Activated naive CD4-positive, alpha-beta T cell treated with anti-CD3 and anti-CD28 coated beads, Interleukin-2, amount 50 U/mL, for 24 hours (primary cell): ENCODE measurements around the gene DHRS4L2.
"Not testable (repeated sequence)": the region's sequence is repeated elsewhere in the genome, so short reads cannot be mapped to it uniquely, and the experiment has no call there.

Experiments
- H3K27ac Mint-ChIP-seq: one replicate; pipeline ENCODE4 v1.8.0; 2021; ENCODE audit warnings: mild to moderate bottlenecking, mixed read lengths
- H3K27me3 Mint-ChIP-seq: one replicate; pipeline ENCODE4 v1.8.0; 2021; ENCODE audit warnings: mixed read lengths
- H3K36me3 Mint-ChIP-seq: one replicate; pipeline ENCODE4 v1.8.0; 2021; ENCODE audit warnings: mixed read lengths
- H3K4me1 Mint-ChIP-seq: one replicate; pipeline ENCODE4 v1.8.0; 2021; ENCODE audit warnings: mixed read lengths
- H3K4me3 Mint-ChIP-seq: one replicate; pipeline ENCODE4 v1.8.0; 2021; ENCODE audit warnings: mild to moderate bottlenecking, mixed read lengths
- H3K9me3 Mint-ChIP-seq: one replicate; pipeline ENCODE4 v1.8.0; 2021; ENCODE audit warnings: mixed read lengths

DHRS4L2 gene

GRCh38 chr14:23960899-23961298 lies 27.8 kb upstream of the DHRS4L2 start:
- H3K27me3 Mint-ChIP-seq, H3K4me1 Mint-ChIP-seq, H3K9me3 Mint-ChIP-seq, H3K4me3 Mint-ChIP-seq, H3K27ac Mint-ChIP-seq, H3K36me3 Mint-ChIP-seq: not testable (repeated sequence)

GRCh38 chr14:23961704-23962103 lies 27.0 kb upstream of the DHRS4L2 start:
- not testable (repeated sequence) for H3K9me3 Mint-ChIP-seq, H3K27me3 Mint-ChIP-seq, H3K4me3 Mint-ChIP-seq, H3K36me3 Mint-ChIP-seq, H3K4me1 Mint-ChIP-seq, H3K27ac Mint-ChIP-seq

- H3K4me1 Mint-ChIP-seq, H3K9me3 Mint-ChIP-seq, H3K4me3 Mint-ChIP-seq, H3K27ac Mint-ChIP-seq, H3K27me3 Mint-ChIP-seq, H3K36me3 Mint-ChIP-seq: not testable (repeated sequence)
Observed at GRCh38 chr14:23969130-23969480, 19.6 kb upstream of the DHRS4L2 start.

DNA sequence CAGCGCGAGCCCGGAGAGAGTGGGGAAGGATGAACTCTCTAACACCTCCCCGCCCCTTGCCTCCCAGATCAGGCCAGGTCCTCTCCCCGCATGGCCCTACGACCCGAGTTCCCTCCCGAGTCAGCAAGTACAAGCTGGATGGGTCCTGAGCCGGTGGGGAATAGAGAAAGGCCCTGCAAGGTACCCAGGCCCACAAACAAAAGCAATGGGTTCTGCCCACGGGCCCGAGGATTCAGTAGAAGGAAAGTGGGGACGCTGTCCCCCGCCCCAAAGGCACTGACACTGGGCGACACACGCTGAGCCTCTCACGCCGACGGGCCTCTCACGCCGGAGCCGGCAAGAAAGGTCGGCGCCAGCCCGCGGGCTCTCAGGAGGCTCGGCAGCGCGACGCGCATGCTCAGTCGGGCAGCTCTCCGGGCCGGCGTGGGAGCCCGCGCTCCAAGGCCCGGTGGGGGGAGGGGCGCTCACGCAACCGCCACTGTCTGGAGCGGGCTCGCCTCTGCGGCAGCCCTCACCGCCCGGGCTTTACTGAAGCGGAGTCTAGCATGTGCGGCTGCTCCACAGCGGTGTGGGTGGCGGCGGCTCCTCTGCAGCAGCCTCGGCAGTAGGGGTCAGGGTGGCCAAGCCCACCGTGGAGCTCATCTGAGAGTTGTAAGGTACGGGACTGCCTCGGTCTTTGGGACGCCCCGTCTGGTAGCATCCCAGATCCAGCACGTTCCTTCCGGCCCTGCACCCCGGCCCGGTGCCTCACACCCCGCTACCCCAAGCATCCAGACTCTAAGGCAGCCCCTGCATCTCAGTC lies 19.0 kb upstream of the DHRS4L2 start:
- H3K9me3 Mint-ChIP-seq, H3K4me1 Mint-ChIP-seq, H3K27me3 Mint-ChIP-seq, H3K36me3 Mint-ChIP-seq, H3K27ac Mint-ChIP-seq: not testable (repeated sequence)
- H3K4me3 Mint-ChIP-seq = peak overlapping the region; percentile 47

DNA sequence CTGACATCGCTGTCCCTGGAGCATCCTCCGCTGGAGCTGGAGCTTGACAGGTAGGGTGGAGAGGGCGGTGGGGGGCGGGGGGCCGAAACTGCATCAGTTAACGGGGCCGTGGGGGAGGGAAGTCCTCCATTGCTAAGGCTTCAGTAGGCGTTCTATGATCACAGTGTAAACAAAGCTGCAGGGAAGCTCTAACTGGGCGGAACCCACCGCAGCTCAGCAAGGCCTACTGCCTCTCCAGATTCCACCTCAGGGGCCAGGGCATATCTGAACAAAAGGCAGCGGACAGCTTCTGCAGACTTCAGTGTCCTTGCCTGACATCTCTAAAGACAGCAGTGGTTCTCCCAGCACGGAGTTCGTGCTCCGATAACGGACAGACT lies 18.5 kb upstream of the DHRS4L2 start:
- not testable (repeated sequence) for H3K27ac Mint-ChIP-seq, H3K27me3 Mint-ChIP-seq, H3K4me1 Mint-ChIP-seq, H3K36me3 Mint-ChIP-seq, H3K9me3 Mint-ChIP-seq, H3K4me3 Mint-ChIP-seq

GRCh38 chr14:23973178-23973577 lies 15.6 kb upstream of the DHRS4L2 start:
- not testable (repeated sequence) for H3K4me3 Mint-ChIP-seq, H3K36me3 Mint-ChIP-seq, H3K27ac Mint-ChIP-seq, H3K9me3 Mint-ChIP-seq, H3K4me1 Mint-ChIP-seq, H3K27me3 Mint-ChIP-seq

DNA sequence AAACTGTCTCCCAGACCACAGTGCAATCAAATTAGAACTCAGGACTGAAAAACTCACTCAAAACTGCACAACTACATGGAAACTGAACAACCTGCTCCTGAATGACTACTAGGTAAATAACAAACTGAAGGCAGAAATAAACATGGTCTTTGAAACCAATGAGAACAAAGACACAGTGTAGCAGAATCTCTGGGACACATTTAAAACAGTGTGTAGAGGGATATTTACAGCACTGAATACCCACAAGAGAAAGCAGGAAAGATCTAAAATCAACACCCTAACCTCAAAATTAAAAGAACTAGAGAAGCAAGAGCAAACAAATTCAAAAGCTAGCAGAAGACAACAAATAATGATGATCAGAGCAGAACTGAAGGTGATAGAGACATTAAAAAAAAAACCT lies 14.7 kb upstream of the DHRS4L2 start:
- not testable (repeated sequence) for H3K27me3 Mint-ChIP-seq, H3K27ac Mint-ChIP-seq, H3K4me1 Mint-ChIP-seq, H3K9me3 Mint-ChIP-seq, H3K4me3 Mint-ChIP-seq, H3K36me3 Mint-ChIP-seq

DNA sequence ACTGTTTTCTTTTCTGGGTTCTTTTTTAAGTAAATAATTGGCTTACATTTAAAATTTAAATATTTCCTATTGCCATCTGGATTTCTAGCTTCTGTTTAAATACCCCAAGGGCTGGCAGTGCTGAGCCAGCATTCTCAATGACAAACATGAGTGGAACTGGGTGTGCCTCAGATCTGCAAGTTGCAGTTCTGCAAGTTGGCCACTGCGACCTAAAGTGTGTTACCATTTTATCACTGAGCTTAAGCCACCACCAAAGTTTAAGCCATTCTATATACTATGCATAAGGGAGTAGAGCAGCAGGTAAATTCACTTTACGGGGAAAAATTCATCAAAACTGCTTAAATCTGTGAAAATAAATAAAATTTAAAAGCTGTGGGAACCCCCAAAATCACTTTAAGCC lies 11.5 kb upstream of the DHRS4L2 start:
- not testable (repeated sequence) for H3K36me3 Mint-ChIP-seq, H3K9me3 Mint-ChIP-seq, H3K27ac Mint-ChIP-seq

DNA sequence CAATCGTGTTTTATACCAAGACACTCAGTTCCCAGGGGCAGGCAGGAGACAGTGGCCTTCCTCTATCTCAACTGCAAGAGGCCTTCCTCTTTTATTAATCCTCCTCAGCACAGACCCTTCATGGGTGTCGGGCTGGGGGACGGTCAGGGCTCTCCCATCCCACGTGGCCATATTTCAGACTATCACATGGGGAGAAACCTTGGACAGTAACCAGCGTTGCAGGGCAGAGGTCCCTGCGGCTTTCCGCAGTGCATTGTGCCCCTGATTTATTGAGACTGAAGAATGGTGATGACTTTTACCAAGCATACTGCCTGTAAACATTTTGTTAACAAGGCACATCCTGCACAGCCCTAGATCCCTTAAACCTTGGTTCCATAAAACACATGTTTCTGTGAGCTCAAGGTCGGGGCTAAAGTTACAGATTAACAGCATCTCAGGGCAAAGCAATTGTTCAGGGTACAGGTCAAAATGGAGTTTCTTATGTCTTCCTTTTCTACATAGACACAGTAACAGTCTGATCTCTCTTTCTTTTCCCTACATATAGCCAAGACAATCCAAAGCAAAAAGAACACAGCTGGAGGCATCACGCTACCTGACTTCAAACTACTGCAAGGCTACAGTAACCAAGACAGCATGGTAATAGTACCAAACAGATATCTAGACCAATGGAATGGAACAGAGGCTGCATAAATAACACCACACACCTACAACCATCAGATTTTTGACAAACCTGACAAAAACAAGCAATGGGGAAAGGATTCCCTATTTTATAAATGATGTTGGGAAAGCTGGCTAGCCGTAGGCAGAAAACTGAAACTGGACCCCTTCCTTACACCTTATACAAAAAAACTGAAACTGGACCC lies 6.5 kb upstream of the DHRS4L2 start:
- H3K9me3 Mint-ChIP-seq, H3K27me3 Mint-ChIP-seq, H3K27ac Mint-ChIP-seq, H3K4me1 Mint-ChIP-seq, H3K4me3 Mint-ChIP-seq, H3K36me3 Mint-ChIP-seq: not testable (repeated sequence)

More for the DNA sequence above, 11.5 kb upstream of the DHRS4L2 start:
- not testable (repeated sequence) for H3K27me3 Mint-ChIP-seq, H3K4me1 Mint-ChIP-seq, H3K4me3 Mint-ChIP-seq

- H3K4me3 Mint-ChIP-seq = no peak overlapping the region
- H3K9me3 Mint-ChIP-seq = no peaks in the 10 kb centered on the region
- H3K4me1 Mint-ChIP-seq = peaks cover 26% of the 10 kb centered on the region
- H3K36me3 Mint-ChIP-seq = peaks cover 5% of the 10 kb centered on the region
- no peaks in the 10 kb centered on the region for H3K27me3 Mint-ChIP-seq
- H3K27ac Mint-ChIP-seq = no peak overlapping the region
Observed at GRCh38 chr14:23984891-23985602, 3.7 kb upstream of the DHRS4L2 start.

DNA sequence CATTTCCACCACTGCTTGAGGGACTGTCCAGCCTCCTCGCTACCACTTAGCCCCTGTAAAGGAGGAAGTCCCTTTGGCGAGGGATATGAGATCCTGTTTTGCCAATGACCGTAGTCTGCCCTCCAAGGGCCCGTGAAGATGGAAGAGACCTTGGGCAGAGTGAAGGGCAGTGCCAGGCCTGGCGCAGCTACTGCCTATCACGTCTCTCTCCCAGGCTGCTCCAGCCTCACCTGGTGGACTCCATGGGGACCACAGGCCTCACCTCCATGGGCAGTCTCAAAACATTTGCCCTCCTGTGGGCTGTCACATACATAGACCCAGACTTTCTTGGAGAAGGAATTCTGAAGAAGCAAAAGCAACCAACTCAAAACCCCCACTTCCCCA lies 514 bp upstream of the DHRS4L2 start:
- H3K9me3 Mint-ChIP-seq, H3K36me3 Mint-ChIP-seq, H3K27me3 Mint-ChIP-seq, H3K27ac Mint-ChIP-seq: not testable (repeated sequence)
- H3K4me1 Mint-ChIP-seq = peaks cover 26% of the 10 kb centered on the region
- H3K4me3 Mint-ChIP-seq = peak overlapping the region; percentile 82

DNA sequence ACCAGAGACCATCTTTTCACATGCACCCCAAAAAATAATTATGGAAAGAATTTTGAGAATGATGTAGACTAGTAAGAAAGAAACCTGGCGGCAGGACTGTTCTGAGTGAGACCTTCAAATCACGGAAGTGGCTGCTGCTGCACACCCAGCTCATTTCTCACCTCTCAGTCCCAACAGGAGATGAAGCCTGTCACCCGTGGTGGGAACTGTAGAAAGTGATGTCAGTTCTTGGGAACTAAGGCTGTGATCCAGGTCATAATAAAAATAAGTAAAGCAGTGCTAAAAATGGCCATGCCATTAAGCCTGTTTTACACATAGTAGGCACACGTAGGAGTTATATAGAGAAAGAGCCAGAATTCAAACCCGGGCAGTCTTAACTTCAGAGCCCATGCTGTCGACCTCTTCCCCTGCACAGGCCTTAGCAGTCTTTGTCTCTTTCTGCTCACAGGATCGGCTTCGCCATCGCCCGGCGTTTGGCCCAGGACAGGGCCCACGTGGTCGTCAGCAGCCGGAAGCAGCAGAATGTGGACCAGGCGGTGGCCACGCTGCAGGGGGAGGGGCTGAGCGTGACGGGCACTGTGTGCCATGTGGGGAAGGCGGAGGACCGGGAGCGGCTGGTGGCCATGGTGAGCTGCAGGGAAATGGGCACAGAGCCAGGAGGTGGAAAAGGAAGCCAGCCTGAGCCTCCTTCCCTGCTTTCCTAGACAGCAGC lies 1.2 kb downstream of the DHRS4L2 start:
- H3K36me3 Mint-ChIP-seq, H3K9me3 Mint-ChIP-seq, H3K27me3 Mint-ChIP-seq: not testable (repeated sequence)
- H3K27ac Mint-ChIP-seq = peak overlapping the region; percentile 79
- H3K4me1 Mint-ChIP-seq = peaks cover 26% of the 10 kb centered on the region
- H3K4me3 Mint-ChIP-seq = peak overlapping the region; percentile 82

DNA sequence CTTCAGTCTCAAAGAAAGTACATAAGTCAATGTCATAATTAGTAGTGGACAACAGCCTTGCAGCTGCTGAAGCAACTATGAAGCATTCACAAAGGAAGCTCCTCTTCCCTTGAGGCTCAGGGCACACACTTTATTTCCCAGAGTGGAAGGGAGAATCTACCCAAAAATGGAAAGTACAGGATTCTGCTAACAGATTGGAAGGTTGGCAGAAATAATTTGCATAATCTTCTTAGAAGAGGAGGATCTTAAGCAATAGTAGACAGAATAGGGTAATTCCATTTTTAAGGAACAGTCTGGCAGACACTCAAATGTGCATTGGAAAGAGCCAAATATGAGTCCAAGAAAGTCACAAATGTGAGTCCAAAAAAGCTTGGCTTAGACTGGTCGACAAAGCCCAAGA lies 2.2 kb downstream of the DHRS4L2 start:
- not testable (repeated sequence) for H3K36me3 Mint-ChIP-seq, H3K4me3 Mint-ChIP-seq, H3K9me3 Mint-ChIP-seq, H3K27me3 Mint-ChIP-seq, H3K27ac Mint-ChIP-seq
- peaks cover 26% of the 10 kb centered on the region for H3K4me1 Mint-ChIP-seq

- peaks cover 17% of the 10 kb centered on the region for H3K4me1 Mint-ChIP-seq
- H3K36me3 Mint-ChIP-seq, H3K9me3 Mint-ChIP-seq, H3K27me3 Mint-ChIP-seq, H3K27ac Mint-ChIP-seq, H3K4me3 Mint-ChIP-seq: not testable (repeated sequence)
Observed at GRCh38 chr14:23993042-23993441, 4.3 kb downstream of the DHRS4L2 start.

DNA sequence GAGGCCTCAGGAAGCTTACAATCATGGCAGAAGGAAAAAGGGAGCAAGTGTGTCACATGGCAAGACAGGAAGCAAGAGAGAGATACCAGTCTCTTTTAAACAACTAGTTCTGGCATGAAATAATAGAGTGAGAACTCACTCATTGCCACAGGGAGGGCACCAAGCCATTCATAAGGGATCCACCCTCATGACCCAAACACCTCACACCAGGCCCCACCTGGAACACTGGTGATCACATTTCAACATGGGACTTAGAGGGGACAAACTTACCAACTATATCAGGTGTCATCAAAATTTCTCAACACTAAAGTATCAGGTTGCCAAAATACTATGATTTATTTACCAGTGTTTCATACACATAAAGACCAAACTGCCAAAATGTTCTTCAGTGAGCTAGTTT lies 7.3 kb downstream of the DHRS4L2 start:
- not testable (repeated sequence) for H3K9me3 Mint-ChIP-seq, H3K36me3 Mint-ChIP-seq, H3K4me1 Mint-ChIP-seq

GRCh38 chr14:23996825-23997224 lies 8.1 kb downstream of the DHRS4L2 start:
- H3K27ac Mint-ChIP-seq, H3K36me3 Mint-ChIP-seq, H3K4me1 Mint-ChIP-seq, H3K9me3 Mint-ChIP-seq, H3K27me3 Mint-ChIP-seq, H3K4me3 Mint-ChIP-seq: not testable (repeated sequence)

More for the DNA sequence above, 7.3 kb downstream of the DHRS4L2 start:
- H3K4me3 Mint-ChIP-seq, H3K27me3 Mint-ChIP-seq: not testable (repeated sequence)
- H3K27ac Mint-ChIP-seq = peak overlapping the region; percentile 55
